ENCODE data around the gene ATXN10.
"Not testable (repeated sequence)": the region's sequence is repeated elsewhere in the genome, so short reads cannot be mapped to it uniquely, and the experiment has no call there.

ATXN10 gene

DNA sequence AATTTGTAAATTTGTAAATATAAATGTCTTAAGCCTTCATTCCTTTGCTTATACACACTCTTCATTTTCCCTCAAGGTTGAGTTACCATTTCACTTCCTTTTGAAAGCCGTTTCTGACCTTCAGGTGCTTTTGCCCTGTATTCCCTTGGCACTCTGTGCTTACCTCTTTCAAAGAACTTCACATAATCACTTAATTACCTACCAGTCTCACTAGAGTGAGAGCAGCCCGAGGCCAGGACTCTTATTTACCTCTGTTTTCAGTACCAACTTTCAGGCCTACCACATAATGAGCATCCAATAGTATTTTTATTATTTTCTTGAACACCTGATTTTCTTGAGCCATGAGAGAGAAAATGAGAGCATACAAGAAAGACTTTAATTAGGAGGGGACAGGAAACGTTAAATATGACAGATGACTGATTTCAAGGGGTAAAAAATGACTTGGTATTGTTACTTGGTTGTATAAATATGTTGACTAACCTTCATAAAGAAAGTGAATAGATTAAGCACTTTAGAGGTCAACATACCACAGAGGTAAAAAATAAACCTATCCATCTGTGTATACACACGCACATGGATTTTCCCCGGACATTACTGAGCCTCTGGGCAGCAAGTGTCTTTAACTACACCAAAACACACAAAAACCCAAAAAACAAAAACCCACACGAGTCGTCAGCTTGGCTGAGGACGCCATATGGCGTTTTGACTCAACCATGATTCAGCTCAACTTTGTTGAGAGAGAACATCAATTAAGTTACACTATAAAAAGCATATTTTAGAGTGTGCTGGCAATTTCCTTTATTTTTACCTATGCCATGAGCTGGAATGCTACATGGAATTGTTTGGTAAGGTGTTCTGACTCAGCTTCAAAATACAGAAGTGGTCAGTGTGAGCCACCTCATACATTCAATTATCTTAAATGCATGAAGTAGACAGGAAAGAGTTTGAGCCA is 7.6 kb downstream of the ATXN10 start:
- no peak for DNase-seq (ENCODE audit: low read depth)

- no peak for DNase-seq (ENCODE audit: low read depth)
Measured at GRCh38 chr22:45680932-45681700, 9.5 kb downstream of the ATXN10 start.

DNA sequence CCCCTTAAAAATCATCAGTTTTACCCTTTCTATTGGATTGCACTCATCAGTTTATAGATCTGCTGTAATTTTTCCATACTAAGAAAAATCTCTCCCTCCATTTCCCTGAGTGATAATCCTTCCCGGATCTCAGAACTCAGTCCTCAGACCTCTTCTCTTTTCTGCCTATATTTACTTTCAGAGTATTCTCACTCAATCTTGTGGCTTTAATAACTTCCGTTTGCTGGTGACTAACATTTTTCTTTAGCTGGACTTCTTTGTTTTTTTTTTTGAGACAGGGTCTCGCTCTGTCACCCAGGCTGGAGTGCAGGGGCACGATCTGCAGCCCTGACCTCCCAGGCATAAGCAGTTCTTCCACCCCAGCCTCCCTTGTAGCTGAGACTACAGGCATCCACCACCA is 10.4 kb downstream of the ATXN10 start:
- DNase-seq (ENCODE audit: low read depth), result no peak

GRCh38 chr22:45682773-45683172 is 11.1 kb downstream of the ATXN10 start:
- not testable (repeated sequence) for DNase-seq (ENCODE audit: low read depth)

GRCh38 chr22:45683248-45683647 is 11.6 kb downstream of the ATXN10 start:
- no peak for DNase-seq (ENCODE audit: low read depth)

DNA sequence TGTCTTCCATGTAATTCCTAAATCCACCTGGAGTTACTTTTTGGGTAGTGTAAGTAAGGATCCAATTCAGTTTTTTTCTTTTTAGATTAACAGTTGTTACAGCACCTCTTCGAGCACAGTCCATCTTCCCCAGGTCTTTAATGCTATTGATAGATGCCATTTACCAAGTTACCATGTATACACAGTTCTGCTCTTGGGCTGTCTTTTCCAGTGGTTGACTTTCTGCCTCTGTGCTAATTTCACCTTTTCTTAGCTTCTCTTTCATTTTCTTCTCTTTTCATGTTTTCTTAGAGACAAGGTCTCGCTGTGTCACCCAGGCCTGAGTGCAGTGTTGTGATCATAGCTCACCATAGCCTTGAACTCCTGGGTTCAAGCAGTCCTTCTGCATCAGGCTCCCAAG is 12.0 kb downstream of the ATXN10 start:
- no peak for DNase-seq (ENCODE audit: low read depth)

DNA sequence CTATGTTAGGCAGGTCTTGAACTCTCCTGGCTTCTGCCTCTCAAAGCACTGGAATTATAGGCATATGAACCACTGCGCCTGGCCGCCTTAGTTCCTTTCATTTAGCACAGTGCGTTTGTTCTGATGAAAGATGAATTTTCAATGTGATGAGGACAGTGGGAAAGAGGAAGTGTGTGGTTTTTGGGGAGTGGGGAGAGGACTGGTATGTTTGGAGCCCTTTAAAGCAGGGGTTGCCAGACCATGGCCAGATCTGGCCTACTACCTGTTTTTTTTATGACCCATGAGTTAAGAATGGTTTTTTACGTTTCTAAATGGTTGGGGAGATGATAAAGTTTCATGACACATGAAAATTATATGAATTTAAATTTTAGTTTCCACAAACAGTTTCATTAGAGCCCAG is 12.5 kb downstream of the ATXN10 start:
- DNase-seq (ENCODE audit: low read depth), result no peak

DNA sequence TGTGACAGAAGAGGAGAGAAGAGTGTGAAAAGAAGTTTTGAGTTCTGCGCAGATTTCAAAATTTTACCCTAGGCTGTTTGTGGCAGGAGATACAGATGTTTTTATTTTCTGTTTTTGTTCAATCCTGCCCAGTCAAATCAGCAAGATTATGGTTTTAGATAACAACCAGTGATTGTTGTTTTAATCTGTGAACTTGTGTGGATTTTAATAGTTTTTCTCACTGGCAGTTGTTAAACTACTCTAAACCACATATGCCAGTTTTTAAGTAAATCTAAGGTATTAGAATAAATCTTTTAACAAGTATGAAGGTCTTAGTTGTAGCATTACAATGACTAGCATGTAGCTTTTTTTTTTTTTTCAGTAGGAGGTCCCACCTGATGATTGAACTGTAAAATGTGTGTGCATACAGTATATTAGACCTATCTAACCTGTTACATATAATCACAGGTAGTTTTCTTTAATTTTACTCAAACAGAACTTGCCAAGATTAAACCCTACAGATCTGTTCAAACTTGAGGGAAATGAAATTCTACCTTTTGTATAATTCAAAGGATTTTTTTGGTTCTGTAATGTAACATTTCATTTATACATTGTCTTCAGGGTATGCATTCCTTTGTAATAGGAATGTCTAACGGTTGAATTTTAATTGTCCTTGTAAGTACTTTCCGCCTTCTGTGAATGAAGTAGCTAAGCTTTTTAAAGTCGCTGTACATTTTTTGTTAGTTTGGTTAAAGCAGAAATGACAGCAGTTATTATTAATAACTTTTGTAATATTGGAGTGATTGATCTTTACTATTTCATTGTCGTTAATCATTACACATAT is 13.3 kb downstream of the ATXN10 start:
- DNase-seq (ENCODE audit: low read depth), result no peak

DNA sequence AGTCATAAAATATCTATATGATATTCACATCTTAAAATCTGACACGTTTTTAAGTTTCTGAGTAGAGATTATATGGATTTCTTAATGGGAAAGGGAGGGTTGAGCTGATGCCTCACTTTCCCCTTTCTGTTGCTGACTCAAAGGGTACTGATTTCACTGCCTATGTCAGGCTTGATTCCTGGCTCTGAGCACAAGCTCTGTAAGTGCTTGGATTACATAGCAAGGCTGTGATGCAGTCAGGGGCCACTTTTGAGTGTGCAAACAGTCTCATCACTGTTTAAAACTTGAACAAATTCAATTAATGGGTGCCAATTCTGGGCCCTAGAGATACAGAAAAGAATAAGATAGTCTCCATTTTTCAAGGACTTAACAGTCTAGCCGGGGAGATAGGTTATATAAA is 14.4 kb downstream of the ATXN10 start:
- no peak for DNase-seq (ENCODE audit: low read depth)

- no peak for DNase-seq (ENCODE audit: low read depth)
Measured at GRCh38 chr22:45686836-45687235, 15.2 kb downstream of the ATXN10 start.

GRCh38 chr22:45688600-45689080 is 17.0 kb downstream of the ATXN10 start:
- no peak for DNase-seq (ENCODE audit: low read depth)

DNA sequence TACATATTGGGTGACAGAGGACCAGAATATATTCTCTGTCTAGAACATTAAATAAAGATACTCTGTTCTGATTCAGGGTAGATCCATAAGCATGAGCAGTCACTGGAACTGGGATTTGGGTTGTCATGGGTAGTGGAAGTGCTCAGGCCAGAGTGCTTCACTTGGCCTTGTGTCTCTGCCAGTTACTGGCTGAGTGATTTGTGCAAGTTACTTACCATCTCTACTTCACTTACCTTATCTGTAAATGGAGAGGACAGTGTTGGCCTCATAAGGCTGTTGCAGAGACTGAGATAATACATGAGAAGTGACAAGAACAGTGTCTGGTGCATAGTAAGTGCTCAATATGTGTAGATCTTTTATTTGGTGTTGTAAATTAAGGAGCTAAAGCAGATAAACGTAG is 17.6 kb downstream of the ATXN10 start:
- DNase-seq (ENCODE audit: low read depth), result no peak

GRCh38 chr22:45690008-45690407 is 18.4 kb downstream of the ATXN10 start:
- no peak for DNase-seq (ENCODE audit: low read depth)

DNA sequence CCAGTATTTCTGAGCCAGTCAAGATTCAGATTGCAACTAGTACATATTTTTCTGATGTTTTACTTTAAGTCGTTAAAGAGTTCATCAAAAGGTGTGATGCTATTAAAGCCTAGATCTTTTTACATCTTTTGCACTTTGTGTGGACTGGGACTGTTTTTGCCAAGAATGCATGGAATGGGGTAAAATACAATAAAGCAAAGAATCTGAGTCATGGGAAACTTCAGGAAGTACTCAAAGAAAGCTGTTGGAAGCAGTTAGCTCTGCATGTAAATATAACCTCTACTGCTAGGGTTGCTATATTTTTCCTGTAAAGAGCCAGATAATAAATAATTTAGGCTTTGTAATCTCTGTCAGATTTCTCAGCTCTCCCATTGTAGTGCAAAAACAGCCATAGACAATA is 20.9 kb downstream of the ATXN10 start:
- no peak for DNase-seq (ENCODE audit: low read depth)

DNA sequence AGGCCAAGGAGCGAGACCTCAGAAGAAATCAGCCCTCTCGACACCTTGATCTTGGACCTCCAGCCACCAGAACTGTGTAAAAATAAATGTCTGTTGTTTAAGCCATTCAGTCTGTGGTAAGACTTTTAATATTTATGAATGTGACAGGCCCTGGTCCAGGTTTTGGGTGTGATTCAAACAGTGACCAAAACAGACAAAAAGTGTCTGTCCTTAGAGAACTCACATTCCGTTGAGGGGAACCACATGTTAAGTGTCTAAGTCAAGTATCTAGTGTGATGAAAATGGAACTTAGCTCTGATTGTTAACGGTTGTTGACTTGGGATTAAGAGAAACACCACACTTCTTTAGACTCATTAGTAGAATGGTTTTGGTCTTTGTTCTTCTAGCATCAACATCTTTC is 22.2 kb downstream of the ATXN10 start:
- DNase-seq (ENCODE audit: low read depth), result no peak

DNA sequence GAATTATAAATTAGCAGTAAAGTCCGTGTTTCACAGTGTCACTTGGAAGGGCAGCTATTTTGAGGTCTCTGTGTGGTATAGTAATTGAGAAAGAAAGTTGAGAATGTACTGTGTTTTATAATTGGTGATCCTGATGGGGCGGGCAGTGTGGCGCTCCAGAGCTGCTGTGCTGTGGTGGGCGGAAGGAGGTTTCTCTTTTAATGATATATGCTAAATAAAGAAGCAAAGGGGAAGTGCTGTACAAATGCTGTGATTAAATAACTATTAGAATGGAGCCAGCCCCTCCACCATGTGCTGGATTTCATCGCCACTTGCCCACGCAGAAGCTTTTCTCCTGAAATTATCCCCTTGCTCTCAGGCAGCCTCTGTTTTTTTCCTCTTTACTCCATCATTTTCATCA is 24.6 kb downstream of the ATXN10 start:
- no peak for DNase-seq (ENCODE audit: low read depth)

DNA sequence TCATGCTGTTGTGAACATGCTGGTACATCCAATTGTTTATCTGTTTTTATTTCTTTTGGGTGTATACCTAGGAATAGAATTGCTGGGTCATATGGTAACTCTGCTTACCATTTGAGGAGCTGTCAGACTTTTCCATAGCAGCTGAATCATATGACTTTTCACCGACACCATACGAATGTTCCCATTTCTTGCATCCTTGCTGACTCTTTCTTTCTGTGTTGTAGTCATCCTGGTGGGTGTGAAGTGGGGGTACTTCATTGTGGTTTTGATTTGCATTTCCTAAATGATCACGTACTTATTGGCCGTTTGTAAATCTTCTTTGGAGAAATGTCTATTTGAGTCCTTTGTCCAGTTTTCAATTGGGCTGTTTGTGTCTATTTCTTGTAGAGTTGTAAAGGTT is 26.5 kb downstream of the ATXN10 start:
- no peak for DNase-seq (ENCODE audit: low read depth)

GRCh38 chr22:45702981-45703380 is 31.3 kb downstream of the ATXN10 start:
- no peak for DNase-seq (ENCODE audit: low read depth)

- no peak for DNase-seq (ENCODE audit: low read depth)
Measured at GRCh38 chr22:45703758-45704157, 32.1 kb downstream of the ATXN10 start.

GRCh38 chr22:45704648-45705047 is 33.0 kb downstream of the ATXN10 start:
- no peak for DNase-seq (ENCODE audit: low read depth)

GRCh38 chr22:45707605-45708004 is 36.0 kb downstream of the ATXN10 start:
- no peak for DNase-seq (ENCODE audit: low read depth)

DNA sequence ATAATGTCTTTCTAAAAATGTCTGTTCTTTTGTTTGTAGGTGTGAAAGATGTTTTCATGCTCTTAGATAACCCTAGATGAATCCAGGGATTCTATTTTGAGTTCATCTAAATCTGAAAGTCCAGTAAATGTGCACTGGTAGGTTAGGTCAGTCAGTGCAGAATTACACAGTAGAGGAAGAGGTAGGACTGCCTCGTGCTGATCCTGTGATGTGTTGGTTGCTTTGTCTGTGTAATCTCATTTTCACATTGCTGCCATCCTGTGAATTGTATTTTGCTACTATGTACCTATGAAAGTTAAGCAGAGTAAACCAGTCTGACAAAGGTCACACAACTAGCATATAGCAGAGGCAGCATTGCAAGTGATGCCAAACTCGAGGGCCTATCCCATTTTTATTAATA is 36.5 kb downstream of the ATXN10 start:
- no peak for DNase-seq (ENCODE audit: low read depth)

All from activated T-helper 9 cell treated with anti-CD3 and anti-CD28 coated beads, Interleukin-2, amount 50 U/mL, for 16 hours (primary cell).